ENCODE data around the gene PPP1R3F. TPM values are rescaled to one million over a fixed set of nuclear protein-coding genes. Genes with fewer than 3 reads are reported as not detected.
"Not testable (repeated sequence)": the region's sequence is repeated elsewhere in the genome, so short reads cannot be mapped to it uniquely, and the experiment has no call there.

Gene PPP1R3F
- total RNA-seq, 1 donor from 2014 or later: 1.8 TPM

DNA sequence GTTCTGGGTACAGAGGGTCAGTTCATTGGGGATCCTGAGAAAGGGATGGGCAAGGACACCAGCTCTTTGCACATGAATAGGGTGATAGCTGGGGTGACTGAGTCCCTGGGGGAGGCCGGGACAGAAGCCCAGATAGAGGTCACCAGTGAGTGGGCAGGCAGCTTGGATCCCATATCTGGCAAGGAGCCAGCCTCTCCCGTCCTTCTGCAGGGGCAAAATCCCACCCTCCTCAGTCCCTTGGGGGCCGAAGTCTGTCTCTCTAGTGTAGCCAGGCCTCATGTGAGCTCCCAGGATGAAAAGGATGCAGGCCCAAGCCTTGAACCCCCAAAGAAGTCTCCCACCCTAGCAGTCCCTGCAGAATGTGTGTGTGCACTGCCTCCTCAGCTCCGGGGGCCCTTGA lies 17.0 kb downstream of the PPP1R3F start:
- no peak for DNase-seq (ENCODE audit: low read depth)
- FAIRE-seq: no peak
- H3K27me3 ChIP-seq (ENCODE audit: control insufficient read depth, insufficient read depth, low read length): no peaks in the 10 kb centered on the region

DNA sequence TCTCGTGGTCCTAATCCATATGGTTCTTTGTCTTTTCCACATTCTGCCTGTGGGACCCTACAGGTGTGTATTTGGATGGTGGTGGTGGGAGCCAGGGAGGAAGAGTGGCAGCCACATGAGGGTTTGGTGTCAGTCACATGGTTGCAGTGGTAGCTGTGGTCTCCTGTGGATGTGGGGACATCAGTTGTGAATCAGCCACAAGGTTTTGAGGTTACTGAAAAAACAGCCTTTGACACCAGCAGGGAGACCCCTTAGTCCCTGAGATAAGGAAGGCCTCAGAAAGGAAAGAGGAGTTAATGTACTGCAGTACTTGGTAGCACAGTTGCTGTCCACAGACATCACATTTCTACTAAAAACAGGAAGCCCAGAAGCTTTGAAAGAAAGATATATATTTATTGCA lies 18.1 kb downstream of the PPP1R3F start:
- FAIRE-seq (no peak), DNase-seq (ENCODE audit: low read depth) (no peak)
- Histone ChIP-seq H3K4me3 (ENCODE audit: low read depth, low read length) (no peak overlapping the region), H3K36me3 (ENCODE audit: control insufficient read depth, insufficient read depth, low read length) (no peaks in the 10 kb centered on the region), H3K27me3 (ENCODE audit: control insufficient read depth, insufficient read depth, low read length) (no peaks in the 10 kb centered on the region)
- TF ChIP-seq, protein P1, sequence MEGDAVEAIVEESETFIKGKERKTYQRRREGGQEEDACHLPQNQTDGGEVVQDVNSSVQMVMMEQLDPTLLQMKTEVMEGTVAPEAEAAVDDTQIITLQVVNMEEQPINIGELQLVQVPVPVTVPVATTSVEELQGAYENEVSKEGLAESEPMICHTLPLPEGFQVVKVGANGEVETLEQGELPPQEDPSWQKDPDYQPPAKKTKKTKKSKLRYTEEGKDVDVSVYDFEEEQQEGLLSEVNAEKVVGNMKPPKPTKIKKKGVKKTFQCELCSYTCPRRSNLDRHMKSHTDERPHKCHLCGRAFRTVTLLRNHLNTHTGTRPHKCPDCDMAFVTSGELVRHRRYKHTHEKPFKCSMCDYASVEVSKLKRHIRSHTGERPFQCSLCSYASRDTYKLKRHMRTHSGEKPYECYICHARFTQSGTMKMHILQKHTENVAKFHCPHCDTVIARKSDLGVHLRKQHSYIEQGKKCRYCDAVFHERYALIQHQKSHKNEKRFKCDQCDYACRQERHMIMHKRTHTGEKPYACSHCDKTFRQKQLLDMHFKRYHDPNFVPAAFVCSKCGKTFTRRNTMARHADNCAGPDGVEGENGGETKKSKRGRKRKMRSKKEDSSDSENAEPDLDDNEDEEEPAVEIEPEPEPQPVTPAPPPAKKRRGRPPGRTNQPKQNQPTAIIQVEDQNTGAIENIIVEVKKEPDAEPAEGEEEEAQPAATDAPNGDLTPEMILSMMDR (IDR thresholded peaks at IDR 0.05; ENCODE audit: insufficient read depth, low read length, severe bottlenecking): no peak

More for the DNA sequence above, 17.0 kb downstream of the PPP1R3F start:
- Histone ChIP-seq H3K4me3 (ENCODE audit: low read depth, low read length) (no peak overlapping the region), H3K36me3 (ENCODE audit: control insufficient read depth, insufficient read depth, low read length) (no peaks in the 10 kb centered on the region)
- TF ChIP-seq, protein P1 (IDR thresholded peaks at IDR 0.05; ENCODE audit: insufficient read depth, low read length, severe bottlenecking): no peak

DNA sequence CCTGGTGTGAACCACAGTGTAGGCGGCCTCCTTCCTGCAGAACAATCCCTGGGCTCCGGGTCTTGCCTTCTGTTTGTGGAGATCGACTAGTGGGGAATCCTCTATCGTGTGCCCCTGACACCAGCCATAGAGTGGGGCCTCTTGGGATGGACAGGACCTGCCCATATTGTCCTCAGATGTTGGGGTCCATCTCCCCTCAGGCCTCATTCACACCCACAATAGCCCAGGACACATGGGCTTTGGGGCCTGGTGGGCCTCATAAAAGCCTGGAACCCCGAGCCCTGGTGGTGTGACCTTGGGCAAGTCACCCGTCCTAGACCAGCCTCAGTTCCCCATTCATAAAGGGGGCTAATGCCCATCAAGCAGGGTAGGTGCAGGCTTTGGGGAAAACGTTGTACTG lies 20.6 kb downstream of the PPP1R3F start:
- Histone ChIP-seq H3K27me3 (ENCODE audit: control insufficient read depth, insufficient read depth, low read length) (no peaks in the 10 kb centered on the region), H3K4me3 (ENCODE audit: low read depth, low read length) (no peak overlapping the region), H3K36me3 (ENCODE audit: control insufficient read depth, insufficient read depth, low read length) (no peaks in the 10 kb centered on the region)
- DNase-seq (ENCODE audit: low read depth) (no peak), FAIRE-seq (no peak)
- TF ChIP-seq, protein P1 (IDR thresholded peaks at IDR 0.05; ENCODE audit: insufficient read depth, low read length, severe bottlenecking): no peak

DNA sequence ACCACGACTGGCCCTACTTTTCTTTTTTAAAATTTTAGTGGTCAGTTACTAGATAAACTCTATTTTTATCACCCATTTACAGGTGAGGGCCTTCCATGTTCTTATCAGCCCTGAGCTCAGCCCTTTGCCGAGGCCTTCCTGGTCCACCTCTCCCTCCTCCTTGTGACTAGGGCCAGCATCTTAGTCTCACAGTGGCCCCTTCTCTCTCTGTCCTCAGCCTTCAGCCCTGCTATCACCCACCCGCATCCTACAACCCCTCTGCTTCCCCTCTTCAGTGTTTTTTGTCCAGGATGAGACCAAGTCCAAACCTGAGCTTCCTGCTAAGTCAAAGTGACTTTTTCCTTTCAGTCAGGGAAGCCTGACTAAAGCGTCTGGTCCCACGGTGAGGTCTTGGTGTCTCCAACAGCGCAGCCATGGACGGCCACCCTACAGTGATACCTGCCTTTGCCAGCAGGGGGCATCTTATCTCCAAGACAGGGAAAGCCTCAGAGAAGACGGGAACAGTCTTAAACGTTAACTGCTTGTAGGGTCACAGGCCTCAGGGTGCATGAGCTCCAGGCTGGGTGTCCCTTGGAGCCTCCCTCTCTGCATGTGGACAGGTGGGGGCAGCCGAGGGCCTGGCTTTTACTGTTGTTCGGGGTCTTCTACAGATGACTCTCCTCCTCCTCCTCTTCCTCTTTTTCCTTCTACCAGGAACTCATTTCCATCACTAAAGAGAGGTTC lies 22.2 kb downstream of the PPP1R3F start:
- peak; percentile 23 for FAIRE-seq
- TF ChIP-seq, protein P1 (IDR thresholded peaks at IDR 0.05; ENCODE audit: insufficient read depth, low read length, severe bottlenecking): peak; percentile 71
- Histone ChIP-seq H3K27me3 (ENCODE audit: control insufficient read depth, insufficient read depth, low read length) (no peaks in the 10 kb centered on the region), H3K4me3 (ENCODE audit: low read depth, low read length) (no peak overlapping the region), H3K36me3 (ENCODE audit: control insufficient read depth, insufficient read depth, low read length) (no peaks in the 10 kb centered on the region)
- DNase-seq (ENCODE audit: low read depth): peak; percentile 39

DNA sequence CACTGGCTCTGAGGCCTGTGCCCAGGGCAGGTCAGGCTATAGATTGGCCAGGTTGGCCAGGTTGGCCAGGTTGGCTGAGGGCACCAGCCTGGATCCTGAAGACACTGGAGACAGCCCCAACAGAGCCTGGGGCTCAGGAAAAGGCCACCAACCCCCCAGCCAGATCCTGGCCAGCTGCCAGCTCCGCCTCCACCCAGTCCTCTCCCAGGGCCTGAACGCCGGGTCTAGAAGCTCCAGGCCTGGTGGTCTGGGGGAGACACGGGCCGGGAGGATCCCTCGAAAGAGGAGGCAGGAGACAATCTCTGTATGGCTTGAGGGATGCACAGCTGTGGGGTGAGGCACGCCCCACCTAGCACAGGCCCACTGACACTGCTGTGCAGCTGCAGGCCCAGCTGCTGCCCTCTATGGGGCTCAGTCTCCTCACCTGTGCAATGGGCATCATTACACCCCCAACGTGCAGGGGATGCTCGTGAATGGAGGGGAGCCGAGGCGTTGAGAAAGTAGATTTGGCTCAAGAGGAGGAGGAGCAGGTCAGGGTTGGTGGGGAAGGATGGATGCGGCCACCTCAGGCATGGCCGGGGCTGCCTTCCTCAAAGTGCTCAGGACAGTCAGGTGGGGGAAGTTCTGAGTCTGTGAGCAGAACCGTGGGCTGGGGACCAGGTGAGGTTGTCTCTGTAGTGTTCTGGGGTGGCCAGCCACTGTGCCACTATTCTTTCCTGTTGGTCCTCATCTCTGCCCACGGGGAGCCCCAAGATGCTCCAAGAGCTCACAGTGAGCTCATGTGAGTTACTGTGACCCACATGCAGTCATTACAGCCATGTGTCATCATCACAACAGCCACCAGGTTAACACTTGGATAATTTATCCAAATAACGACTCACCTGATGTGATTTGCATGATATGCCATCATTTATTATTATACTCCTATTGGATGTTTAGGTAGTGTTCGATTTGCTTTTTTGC lies 23.1 kb downstream of the PPP1R3F start:
- Histone ChIP-seq H3K4me3 (ENCODE audit: low read depth, low read length) (no peak overlapping the region), H3K27me3 (ENCODE audit: control insufficient read depth, insufficient read depth, low read length) (no peaks in the 10 kb centered on the region), H3K36me3 (ENCODE audit: control insufficient read depth, insufficient read depth, low read length) (no peaks in the 10 kb centered on the region)
- no peak for DNase-seq (ENCODE audit: low read depth)
- TF ChIP-seq, protein P1 (IDR thresholded peaks at IDR 0.05; ENCODE audit: insufficient read depth, low read length, severe bottlenecking): no peak
- no peak for FAIRE-seq

DNA sequence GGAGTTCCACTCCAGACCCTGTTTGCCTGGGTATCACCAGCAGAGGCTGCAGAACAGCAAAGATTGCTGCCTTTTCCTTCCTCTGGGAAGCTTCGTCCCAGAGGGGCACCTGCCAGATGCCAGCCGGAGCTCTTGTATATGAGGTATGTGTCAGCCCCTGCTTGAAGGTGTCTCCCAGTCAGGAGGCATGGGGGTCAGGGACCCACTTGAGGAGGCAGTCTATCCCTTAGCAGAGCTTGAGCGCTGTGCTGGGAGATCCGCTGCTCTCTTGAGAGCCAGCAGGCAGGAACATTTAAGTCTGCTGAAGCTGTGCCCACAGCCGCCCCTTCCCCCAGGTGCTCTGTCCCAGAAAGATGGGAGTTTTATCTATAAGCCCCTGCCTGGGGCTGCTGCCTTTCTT lies 29.7 kb downstream of the PPP1R3F start:
- DNase-seq (ENCODE audit: low read depth); H3K27me3 ChIP-seq (ENCODE audit: control insufficient read depth, insufficient read depth, low read length); H3K4me3 ChIP-seq (ENCODE audit: low read depth, low read length); FAIRE-seq; H3K36me3 ChIP-seq (ENCODE audit: control insufficient read depth, insufficient read depth, low read length): not testable (repeated sequence)
